SW 1271 (cell line): Measurements from ENCODE around the gene MRPL30.
"Not testable (repeated sequence)": the region's sequence is repeated elsewhere in the genome, so short reads cannot be mapped to it uniquely, and the experiment has no call there.

Experiments
- DNase-seq, 2 experiments: peaks; one replicate each; lab custom pipeline; 2025; lab: John Stamatoyannopoulos, UW

Gene MRPL30

DNA sequence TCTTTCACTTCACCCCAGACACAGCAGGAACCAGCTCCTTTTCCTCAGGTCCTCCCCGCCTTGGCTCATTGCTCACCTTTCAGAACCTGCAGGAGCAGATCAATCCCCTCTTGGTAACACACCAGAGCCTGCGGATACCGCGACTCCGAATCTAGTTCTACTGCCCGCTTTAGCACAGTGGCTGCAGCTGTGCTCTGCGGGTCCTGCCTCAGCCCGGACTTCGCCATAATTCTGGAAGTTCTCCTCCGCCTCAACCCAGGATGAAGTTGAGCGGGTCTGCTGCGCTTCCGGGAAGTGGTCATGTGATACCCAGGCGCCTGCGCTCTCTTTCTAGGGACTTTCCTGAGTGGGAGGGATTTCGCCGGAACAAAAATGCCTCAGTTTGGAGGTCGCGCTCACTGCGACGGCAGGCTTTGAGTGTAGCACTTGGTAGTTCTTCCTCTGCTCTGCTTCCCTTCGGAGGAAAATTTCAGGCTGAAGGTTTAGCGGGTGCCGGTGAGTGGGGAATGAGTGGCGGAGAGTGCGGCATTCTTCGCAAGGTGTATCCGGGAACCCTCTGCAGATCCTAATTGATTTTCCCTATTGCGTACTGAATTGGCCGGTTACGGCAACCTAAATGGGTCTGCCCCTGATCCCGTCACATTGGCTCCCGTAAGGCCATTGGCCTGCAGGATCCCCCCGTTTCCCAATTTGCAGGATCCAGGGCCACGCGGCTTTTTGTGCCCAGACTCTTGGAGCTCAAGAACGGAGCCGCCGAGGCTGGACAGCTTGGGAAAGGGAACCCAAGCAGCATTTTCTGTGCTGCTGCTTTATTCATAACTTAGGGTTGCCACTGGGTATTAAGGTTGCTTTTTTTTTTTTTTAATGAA, at the start of gene MRPL30, which contains the start of gene MITD1:
TSS of gene MRPL30 (plus strand) at position 430 of the 869 bp plus-strand sequence. CDS start 5,020 bp downstream, outside the sequence.
TSS of gene MITD1 (minus strand) at position 304 of the 869 bp plus-strand sequence. CDS start at position 227, 77 bp downstream.
- DNase-seq = peak; percentile 88 to 97

DNA sequence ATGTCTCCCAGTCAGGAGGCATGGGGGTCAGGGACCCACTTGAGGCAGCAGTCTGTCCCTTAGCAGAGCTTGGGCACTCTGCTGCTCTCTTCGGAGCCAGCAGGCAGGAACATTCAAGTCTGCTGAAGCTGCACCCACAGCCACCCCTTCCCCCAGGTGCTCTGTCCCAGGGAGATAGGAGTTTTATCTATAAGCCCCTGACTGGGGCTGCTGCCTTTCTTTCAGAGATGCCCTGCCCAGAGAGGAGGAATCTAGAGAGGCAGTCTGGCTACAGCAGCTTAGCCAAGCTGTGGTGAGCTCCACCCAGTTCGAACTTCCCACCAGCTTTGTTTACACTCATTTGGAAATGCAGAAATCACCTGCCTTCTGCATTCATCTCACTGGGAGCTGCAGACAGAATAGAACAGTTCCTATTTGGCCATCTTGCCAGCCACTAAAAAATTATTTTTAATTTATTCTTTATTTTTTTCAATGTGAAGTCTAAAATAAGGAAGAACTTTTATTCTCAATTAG, 45.9 kb upstream of the MRPL30 start:
- not testable (repeated sequence) for DNase-seq

DNA sequence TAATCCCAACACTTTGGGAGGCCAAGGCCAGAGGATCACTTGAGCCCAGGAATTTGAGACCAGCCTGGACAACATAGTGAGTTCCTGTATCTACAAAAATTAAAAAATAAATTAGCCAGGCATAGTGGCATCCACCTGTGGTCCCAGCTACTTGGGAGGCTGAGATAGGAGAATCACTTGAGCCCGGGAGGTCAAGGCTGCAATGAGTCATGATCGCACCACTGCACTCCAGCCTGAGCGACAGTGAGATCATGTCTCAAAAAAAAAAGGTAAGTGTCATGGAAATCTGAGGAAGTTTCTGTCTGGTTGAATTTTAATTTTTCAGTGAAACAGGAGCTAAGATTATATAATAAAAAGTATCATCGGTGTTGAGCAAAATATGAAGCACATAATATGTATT, 42.0 kb upstream of the MRPL30 start:
- no peak for DNase-seq

DNA sequence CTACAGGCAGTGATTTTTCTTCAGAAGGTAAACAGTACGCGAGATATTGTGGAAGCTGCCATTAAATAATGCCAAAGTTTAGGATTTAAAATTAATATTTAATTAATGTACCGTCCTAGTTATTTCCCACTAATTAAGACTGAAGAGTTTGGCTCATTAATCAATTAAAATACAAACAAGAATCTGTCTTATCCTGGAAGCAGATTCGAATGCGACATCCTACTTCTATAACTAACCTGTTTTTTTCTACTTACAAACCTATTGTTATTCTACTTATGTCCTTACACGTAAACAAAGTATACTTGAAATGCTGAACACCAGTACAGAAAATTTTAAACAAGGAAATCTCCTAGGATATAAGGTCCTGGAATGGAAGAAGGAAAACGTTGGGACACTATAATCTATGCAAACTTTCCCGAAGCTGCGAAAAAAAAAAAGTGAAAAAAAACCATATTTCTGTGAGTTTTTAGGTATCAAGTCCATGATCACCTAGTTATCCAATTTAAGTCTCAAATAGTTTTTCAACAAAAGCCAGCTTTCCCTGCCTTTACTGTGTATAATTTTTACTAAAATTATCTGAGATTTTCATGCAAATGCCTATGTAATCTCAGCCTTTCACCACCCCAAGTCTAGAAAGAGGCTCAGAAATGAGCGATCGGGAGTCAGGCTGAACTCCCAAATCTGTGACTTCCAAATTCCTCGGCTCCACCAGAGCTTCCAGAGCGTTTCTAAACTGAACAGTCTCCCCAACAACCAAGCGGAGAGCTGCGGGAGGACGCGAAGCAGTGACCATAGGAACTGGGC, 40.7 kb upstream of the MRPL30 start:
- DNase-seq = no peak

DNA sequence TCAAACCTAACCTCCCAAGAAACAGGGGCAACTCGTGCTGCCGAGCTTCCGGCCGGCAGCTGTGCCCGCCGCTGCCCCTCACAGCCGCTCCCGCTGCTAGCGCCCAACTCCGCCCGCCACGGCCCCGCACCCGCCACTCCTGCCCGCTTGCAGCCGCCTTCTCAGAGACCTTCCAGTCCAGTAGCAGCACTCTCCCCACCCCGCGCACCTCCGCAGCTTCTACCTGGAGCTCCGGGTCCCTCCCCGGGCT, 40.2 kb upstream of the MRPL30 start:
- DNase-seq = peak in 1 of 2 experiments; percentile 80

DNA sequence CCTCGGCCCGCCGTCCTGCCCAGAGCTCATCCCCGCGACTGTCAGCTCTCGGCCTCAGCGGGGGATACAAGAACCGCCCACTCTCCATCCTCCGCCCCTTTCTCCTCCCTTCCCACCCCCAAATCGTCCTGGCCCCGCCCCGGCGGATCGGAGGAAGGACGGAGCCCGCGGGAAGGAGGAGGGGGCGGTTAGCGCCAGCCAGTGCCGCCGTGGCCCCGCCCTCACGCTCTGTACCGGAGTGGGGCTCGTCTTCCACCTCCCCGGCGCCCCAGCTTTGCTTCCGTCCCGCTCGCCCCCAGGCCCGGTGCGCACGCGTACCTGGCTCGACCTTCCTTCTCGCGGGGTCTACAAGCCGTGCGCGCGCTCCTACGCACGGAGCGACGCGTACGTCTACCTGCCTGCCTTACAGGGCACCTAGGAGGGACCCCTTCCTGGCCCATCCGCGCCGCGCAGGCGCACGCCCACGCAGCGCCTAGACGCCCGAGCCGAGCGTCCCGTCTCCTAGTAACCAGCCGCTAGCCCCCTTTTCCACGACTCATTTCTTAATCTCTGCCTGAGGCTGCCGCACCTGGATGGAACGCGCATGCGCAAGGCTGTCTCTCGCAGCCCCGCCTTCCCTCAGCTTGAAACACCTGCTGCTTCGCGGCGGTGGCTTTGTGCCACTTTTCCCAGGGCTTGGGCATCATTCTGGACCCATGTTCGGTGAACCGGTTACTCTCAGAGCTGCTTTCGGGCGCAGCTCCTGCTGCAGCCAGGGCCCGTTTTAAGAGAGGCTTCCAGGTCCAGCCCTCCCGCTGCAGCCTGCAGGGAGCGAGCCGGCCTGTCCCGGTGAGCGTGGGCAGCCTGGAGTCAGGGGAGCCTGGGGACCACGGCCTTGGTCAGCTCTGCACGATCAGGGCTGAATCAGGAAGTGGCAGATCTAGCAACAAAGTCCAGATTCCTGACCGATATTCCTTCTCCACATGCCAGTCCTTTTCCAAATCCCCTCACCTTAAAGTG, 39.6 kb upstream of the MRPL30 start, which contains the start of gene C2orf15:
TSS of gene C2orf15 (plus strand) at position 598 of the 999 bp plus-strand sequence. CDS start 8,852 bp downstream, outside the sequence.
- peak; percentile 77 to 90 for DNase-seq

DNA sequence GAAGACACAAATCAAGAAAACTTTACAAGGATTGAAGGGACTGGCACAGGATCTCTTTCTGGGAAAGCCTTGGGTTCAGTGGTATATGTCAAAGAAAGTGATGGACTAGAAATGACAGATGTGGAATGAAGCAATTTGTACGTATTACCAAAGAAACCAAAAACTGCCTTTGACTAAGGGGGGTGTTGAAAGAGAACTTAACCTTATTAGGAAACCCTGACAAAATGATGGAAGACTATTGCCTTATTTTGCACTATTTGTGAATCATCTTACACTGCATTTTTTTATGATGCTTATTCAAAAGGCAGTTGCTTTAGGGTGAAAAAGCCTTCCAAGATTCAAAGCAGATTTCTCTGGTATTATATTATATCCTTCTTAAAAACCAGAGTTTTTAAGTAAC, 30.3 kb upstream of the MRPL30 start:
- no peak for DNase-seq

DNA sequence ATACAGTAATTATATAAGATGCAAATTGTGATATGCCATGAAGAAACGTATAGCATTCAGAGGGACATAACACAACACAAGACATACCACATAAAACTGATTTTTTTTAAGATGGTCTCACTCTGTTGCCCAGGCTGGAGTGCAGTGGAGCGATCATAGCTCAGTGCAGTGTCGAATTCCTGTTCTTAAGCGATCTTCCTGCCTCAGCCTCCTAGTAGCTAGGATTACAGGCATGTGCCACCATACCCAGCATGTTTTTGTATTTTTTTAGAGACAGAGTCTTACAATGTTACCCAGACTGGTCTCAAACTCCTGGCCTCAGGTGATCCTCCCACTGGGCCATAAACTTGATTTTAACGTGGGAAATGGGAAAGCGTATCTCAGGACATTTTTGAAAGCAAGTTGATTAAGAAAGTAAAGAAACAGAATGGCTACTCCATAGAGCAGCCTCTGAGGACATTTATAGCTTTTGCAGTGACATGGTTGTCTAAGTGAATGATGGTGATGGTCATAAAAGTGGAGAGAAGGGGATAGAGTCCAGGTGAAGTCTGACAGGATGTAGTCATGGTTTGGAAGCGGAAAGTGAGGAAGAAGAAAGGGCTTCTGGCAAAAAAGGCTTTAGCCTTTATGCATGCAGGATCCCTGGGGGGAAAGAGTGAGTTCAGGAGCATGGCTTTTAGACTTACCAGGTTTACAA, 28.6 kb upstream of the MRPL30 start:
- DNase-seq = no peak

DNA sequence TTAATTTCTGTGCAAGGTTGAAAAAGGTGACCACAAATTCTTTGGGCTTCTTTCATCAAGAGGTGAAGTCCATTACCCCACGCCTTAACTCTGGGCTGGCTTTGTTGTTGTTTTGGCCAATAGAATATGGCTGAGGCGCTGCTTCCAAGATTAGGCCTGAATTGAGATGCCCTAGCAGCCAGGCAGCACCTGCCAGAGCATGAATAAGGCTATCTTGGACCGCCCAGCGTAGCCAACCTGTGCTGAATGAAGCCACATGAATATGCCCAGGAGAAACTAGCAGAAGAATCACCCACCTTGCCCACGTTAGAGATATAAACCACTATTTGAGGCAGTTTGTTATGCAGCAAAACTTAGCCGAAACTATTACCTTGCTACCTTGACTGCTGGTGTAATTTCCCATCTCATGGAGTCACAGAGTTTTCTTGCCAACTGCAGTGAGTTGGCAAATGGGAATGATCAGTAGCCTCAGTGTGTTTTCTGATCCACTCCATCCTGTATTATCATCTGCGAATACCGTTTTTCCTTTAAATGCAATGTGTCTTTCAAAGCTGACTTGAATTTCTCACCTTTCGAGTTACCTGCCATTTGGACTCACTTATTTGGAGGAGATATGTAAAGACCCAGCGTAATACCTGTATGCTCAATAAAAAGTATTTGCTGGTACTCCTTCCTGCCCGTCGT, 26.9 kb upstream of the MRPL30 start:
- DNase-seq = no peak

DNA sequence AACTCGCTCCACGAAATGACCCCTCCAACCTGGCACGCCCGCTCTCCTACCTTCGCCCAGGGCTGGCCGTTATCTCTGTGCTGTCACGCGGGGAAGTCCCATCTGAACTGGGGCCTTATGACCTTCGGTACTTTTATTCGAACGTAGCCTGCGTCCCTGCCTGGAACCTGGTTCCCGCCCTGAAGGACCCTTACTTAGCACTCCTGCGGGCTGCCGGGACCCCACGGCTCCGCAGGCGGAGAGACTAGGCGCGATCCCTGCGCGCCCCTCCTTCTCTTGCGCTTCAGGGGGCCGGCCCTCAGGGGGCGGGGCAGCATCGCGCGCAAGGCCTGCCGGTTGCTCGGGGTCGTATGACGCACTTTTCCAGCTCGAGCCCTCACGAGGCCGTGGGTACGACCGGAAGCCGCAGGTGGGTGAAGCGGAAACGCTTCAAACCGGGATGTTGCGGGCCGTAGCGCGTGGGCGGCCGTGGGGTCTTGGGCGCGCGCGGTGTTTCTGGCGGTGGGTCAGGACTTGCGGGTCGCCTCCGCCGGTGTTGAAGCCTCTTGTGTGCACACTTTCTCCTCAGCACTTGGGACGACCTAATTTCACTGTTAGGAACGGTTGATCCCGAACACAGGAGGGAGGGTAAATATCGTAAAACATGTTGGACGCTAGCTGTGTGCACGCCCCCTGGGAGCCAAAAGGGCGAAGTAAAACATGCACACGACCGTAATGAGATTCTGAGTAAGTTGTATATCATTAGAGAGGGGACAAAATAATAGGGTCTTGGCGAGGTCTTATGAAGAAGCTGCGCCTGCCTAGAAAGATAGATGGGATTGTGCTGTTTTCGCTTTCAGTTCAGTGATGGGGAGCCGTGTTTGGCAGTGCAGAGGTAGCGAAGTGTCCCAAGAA, 26.1 kb upstream of the MRPL30 start, which contains the start of the genes LIPT1 and TSGA10:
TSS of gene LIPT1 (plus strand) at position 325 of the 894 bp plus-strand sequence. CDS start 6,991 bp downstream, outside the sequence.
TSS of gene TSGA10 (minus strand) at position 300 of the 894 bp plus-strand sequence. CDS start 45,503 bp downstream, outside the sequence.
- peak; percentile 91 to 92 for DNase-seq

DNA sequence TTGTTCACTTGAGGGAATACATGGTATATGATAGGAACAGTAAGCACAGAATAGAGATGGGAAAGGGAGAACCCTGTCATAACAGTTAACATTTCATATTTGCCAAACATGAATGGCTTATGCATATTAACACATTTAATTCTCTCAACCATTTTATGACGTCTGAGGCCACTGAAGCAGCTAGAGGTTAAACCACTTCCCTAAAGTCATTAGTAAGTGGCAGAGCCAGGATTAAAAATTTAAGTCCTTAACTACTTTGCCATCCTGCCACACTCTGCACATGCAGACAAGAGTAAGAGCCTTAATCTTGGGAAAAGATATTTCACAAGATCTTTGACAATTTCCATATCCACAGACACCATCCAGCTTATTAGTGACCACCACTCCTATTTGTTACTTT, 24.1 kb upstream of the MRPL30 start:
- no peak for DNase-seq

DNA sequence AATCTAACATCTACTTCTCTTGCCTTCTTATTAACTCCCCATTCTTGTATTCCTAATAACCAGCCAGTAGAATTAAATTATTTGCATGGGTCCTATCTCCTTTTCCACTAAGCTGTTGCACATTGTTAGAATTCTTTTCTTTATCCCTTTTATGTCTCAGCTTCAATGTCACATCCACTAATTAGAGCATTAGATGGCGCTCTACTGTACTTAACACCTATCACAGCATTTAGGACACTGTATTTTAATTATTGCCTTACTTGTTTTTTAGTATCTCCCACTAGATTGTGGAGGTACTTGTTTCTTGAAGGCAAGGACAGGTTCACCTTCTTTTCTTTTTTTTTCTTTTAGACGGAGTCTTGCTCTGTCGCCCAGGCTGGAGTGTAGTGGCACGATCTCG, 22.4 kb upstream of the MRPL30 start:
- no peak for DNase-seq

DNA sequence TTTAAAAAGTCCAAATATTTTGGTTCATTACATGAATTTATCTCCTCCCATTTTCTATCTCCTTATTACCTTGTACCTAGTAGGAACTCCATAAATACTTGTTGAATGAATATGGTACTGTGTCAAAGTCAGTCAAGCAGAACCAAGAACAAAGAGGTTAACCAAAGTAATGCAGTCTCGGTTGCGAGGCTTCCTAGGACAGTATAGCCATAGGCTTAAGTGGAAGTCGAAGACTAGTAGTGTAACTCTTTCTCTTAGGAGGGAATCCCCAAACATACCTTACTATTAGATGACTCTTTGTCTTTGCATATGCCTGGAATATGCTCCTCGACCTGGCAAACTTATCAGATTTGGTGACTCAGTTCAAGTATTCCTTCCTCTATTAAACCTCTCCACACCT, 21.4 kb upstream of the MRPL30 start:
- DNase-seq = no peak

DNA sequence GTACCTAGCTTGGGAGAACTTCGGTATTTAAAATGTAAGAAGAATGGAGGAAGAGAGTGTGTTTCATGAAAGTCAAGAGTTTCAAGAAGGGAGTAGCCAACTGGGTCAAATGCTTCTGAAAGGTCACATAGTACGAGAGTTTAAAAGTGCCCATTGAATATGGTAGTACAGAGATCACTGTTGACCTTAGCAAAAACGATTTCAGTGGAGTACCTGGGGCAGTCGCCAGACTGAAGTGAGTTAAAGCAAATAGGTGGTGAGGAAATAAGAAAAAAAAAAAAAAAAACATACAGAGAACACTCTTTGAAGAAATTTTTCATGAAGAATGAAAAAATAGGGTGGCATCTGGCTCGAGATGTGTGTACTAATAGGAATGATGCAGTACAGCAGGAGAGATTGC, 14.8 kb upstream of the MRPL30 start:
- DNase-seq = no peak

DNA sequence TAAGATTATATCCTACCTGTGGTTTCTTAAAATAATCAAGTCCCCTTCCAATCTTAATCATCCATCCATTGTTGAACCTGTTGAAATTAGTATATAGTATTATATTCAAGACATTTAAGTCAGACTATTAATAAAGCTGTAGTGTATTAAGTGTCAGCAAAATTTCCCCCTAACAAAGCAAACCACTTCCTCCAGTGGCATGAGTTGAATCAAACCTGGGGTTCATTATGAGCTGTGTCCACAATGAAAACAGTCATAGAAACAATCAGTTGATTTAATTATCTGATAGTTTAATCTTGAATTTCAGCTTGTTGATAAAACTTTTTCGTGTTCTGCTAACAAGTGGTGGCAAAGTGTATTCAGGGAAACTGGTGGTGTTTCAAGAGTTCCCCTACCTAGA, 11.4 kb upstream of the MRPL30 start:
- no peak for DNase-seq

DNA sequence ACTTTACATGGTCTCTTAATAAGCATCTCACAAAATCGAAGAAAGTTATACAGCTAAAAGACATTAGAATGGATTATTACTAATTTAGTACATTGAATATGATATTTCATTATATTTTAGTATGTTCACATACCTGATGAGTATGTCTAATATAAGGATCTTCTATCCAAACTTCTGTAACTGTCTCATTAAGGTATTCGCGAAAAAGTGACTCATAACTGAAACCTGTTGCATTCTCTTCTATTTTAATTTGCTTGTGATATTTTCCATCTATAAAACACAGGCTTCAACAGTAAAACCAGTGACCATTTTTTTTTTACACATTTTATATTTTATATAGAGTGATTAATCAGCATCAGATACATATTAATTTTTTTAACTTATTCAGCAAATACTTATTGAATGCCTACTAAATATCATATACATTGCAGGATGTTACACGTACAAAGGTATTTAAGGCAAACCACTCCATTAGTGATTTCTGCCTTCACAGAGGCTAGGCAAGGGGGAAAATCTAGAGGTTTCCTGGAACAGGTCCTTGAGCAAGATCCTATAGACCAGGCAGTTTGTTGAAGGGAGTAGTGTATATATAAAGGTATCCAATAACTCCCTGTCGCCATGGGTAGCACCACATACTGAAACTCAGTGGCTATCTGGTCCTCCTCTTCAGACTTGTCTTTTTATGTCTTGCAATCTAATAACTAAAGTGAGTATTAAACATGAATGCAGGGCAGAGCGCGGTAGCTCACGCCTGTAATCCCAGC, 9.4 kb upstream of the MRPL30 start:
- no peak for DNase-seq

DNA sequence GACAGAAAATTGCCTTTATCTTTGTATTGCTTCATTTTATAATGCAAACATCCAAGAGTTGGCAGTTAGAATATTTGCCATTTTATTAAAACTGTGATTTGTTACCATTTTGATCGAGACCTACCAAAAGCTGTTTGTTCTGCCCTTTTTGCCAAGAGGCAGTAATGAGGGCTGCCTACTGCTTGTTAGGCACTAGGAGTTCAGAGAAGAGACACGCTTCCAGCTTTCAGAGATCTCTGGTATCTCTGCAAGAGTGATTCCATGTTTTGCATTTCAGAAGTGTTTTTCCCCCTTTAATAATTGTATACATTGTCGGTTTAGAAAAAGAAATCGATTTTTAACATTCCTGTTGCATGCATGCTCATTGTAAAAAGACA, 628 bp downstream of the MRPL30 start:
- peak in 1 of 2 experiments; percentile 23 for DNase-seq

DNA sequence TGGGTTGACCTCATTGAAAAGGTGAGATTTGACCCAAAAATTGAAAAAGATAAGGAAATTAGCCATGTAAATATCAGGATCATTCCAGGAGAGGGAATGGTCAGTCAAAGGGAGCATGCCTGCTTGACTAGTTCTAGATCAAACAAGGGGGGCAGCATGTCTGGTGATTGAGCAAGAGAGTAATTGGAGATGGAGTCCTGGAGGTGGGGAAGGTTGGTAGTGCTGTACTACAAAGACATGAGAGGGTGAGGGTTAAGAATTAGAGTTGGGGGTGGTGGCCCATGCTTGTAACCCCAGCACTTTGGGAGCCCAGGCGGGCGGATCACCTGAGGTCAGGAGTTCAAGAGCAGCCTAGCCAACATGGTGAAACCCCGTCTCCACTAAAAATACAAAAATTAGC, 2.0 kb downstream of the MRPL30 start:
- no peak for DNase-seq
